Brain microvascular endothelial cell (primary cell): ENCODE data around the gene PTPRO.
A peak's percentile ranks its signal among the peaks of the same experiment; 100 is the strongest.

Experiments
- DNase-seq: peaks from one replicate; pipeline ENCODE4 v3.0.0-alpha.2; 2020
- H3K27ac ChIP-seq: fragments of 250-450 bp; sonication (Bioruptor Pico); 2 replicates; pipeline ENCODE4 v1.5.1; 2020; ENCODE audit warnings: mild to moderate bottlenecking, moderate library complexity
- H3K27me3 ChIP-seq: fragments of 250-450 bp; sonication (Bioruptor Pico); replicated peaks from 2 replicates; pipeline ENCODE4 v1.5.1; 2020; ENCODE audit warnings: mild to moderate bottlenecking
- H3K36me3 ChIP-seq: fragments of 250-450 bp; sonication (Bioruptor Pico); replicated peaks from 2 replicates; pipeline ENCODE4 v1.5.1; 2020; ENCODE audit warnings: mild to moderate bottlenecking
- H3K4me3 ChIP-seq: 2 replicates; pipeline ENCODE4 v1.5.1; 2011; ENCODE audit warnings: low read depth, mild to moderate bottlenecking, control low read depth, low read length, moderate library complexity
- in situ Hi-C: cut with HindIII; loops from 2 replicates; pipeline ENCODE4 v1.10.0; 2017; ENCODE audit warnings: low sequenced_read_pairs, low pct_ligation_motif_present
- TF ChIP-seq, protein P1 (sequence below): IDR thresholded peaks from 2 replicates; pipeline ENCODE4 v1.5.1; 2011; ENCODE audit warnings: low read depth, mild to moderate bottlenecking, moderate library complexity, low read length, control low read depth, inconsistent platforms; ENCODE audit errors: missing control alignments

The PTPRO gene

DNA sequence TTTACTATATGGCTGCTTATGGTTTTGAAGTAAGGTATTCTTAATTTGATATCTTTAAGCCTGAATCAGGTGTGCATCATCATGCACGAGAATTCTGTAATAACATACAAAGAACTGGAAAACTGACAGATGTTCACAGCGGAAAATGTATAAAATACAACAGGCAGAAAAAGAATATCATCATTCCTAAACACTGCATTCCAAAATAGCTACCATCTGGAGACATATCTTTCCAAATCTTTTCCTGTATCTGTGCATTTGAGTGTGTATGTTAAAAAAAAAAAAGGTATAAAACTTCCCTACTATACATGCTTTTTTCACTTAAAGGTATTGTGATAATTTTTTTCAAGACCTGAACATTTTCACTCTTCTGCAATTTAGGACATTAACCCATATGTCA, 13.7 kb downstream of the PTPRO start:
- no peak for DNase-seq
- in situ Hi-C loops = no loop called here
- H3K27ac ChIP-seq = no peak overlapping the region
- TF ChIP-seq, protein P1, sequence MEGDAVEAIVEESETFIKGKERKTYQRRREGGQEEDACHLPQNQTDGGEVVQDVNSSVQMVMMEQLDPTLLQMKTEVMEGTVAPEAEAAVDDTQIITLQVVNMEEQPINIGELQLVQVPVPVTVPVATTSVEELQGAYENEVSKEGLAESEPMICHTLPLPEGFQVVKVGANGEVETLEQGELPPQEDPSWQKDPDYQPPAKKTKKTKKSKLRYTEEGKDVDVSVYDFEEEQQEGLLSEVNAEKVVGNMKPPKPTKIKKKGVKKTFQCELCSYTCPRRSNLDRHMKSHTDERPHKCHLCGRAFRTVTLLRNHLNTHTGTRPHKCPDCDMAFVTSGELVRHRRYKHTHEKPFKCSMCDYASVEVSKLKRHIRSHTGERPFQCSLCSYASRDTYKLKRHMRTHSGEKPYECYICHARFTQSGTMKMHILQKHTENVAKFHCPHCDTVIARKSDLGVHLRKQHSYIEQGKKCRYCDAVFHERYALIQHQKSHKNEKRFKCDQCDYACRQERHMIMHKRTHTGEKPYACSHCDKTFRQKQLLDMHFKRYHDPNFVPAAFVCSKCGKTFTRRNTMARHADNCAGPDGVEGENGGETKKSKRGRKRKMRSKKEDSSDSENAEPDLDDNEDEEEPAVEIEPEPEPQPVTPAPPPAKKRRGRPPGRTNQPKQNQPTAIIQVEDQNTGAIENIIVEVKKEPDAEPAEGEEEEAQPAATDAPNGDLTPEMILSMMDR = no peak
- H3K27me3 ChIP-seq = no peaks in the 10 kb centered on the region
- no peak overlapping the region for H3K4me3 ChIP-seq
- no peaks in the 10 kb centered on the region for H3K36me3 ChIP-seq

DNA sequence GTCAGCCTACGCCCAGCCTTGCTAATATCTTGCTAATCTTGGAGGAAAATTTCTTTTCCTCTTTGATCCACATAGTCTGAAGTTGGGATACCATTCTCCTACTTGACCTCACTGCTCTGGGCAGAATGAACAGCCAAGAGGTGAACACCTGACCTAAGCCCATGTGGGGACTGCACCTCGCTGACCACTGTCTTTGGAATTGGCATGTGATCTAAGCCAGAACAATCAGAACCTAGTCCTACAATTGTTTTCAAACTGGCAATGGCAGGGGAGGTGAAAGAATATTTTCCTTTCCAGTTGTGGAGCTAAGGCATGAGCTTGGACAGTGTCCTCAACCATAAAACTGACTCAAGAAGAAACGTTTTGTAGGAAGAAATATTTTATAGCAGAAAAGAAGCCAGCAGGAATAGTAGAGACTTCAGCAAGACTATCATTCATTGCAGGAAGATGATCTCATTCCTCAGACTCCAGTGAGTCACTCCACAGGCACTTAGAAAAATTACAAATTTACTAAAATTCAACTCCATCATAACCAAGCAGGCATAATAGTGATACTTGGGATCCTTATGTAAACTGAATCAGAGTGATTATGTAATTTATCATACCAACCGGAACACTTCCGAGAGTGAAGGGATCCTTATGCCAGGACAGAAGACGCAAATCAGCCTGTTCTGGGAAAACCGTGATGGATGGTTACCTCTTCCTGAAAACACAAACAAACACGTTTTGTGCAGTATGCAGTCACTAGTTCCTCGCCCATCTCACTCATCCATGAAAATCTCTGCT, 14.7 kb downstream of the PTPRO start:
- peak; percentile 56 for DNase-seq
- Histone ChIP-seq H3K4me3 (no peak overlapping the region), H3K36me3 (no peaks in the 10 kb centered on the region), H3K27ac (no peak overlapping the region), H3K27me3 (no peaks in the 10 kb centered on the region)
- TF ChIP-seq, protein P1 = no peak
- in situ Hi-C loops = no loop called here

DNA sequence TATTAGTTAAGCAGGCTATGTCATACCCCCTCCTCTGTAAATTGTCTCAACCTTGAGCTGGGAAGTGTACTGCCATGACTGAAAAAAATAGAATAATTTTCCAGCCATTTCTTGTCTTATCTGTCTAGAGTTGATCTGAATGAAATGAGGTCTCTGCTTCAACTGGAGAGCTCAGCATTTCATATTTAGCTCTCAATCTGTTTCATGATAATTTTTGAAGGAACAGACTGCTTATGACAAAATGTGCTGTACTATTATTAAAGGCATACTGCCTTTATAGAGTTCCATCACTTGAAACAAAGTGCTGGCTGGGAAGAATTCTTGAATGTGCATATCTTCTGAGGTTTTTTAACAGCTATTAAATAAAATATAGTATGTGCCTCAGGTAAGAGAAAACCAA, 19.1 kb downstream of the PTPRO start:
- in situ Hi-C loops = no loop called here

DNA sequence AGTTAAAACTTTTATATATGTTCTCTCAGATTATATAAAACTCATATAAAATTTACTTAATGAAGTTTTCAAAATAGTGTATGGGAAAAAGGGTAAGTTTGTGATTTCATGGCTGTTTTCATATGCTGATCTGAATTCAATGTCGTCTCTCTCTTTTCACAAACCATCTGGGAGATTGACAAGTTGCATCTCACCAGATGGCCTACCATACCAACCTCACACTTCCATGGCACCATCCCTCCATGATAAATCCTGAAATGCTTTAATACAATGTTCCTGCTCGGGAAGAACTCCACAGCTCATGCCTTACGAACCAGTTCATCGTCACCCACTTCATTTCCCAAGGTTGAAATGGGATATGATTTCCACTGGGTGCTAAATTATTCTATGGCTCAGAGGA, 22.3 kb downstream of the PTPRO start:
- H3K27me3 ChIP-seq = no peaks in the 10 kb centered on the region
- DNase-seq = no peak
- no peaks in the 10 kb centered on the region for H3K36me3 ChIP-seq
- no peak overlapping the region for H3K27ac ChIP-seq
- H3K4me3 ChIP-seq = no peak overlapping the region
- in situ Hi-C loops = no loop called here
- TF ChIP-seq, protein P1 = no peak

More for the DNA sequence above, 19.1 kb downstream of the PTPRO start:
- Histone ChIP-seq H3K4me3 (no peak overlapping the region), H3K36me3 (no peaks in the 10 kb centered on the region), H3K27me3 (no peaks in the 10 kb centered on the region), H3K27ac (no peak overlapping the region)
- TF ChIP-seq, protein P1 = no peak
- no peak for DNase-seq

DNA sequence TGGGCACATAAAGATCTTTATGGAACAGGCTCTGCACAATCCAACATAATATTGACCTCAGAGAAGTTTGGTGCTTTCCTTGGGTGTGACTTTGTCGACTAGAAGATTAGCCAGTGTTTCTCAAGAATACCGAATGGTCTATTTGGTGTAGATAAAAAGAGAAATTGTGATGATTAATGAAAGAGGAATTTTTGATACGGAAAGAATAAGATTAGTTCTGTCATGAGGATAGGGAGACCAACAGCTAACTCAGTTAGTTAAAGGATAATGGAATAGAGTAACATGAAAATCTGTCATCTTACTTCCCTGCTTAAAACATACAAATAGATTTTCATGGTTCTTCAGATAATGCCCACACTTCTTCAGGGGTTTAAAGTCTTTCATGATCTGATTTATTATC, 24.2 kb downstream of the PTPRO start:
- no peak for DNase-seq
- TF ChIP-seq, protein P1 = no peak
- in situ Hi-C loops = no loop called here

DNA sequence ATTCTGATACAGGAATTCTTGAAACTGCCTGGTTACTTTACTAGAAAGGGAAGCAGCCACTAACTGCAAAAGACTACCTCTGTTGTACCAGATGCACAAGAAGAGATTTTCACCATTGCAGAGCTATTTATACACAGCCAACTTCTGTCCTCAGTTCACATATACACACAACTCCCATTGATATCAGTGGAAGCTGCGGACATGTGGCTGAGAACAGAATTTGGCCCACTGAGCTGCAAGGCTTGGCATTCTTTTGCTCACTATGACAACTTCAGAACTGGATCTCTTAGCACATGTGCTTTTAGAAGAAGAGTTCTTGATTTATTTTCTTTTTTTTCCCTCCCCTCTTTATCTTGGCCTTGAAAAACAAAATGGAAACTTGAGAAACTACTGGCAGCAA, 28.3 kb downstream of the PTPRO start:
- TF ChIP-seq, protein P1 = no peak
- H3K27me3 ChIP-seq = no peaks in the 10 kb centered on the region
- DNase-seq = no peak
- in situ Hi-C loops = no loop called here
- H3K4me3 ChIP-seq = no peak overlapping the region
- no peaks in the 10 kb centered on the region for H3K36me3 ChIP-seq
- no peak overlapping the region for H3K27ac ChIP-seq

More for the DNA sequence above, 24.2 kb downstream of the PTPRO start:
- Histone ChIP-seq H3K4me3 (no peak overlapping the region), H3K36me3 (no peaks in the 10 kb centered on the region), H3K27ac (no peak overlapping the region), H3K27me3 (no peaks in the 10 kb centered on the region)
